Mucosa of rectum (tissue), 2 donors: ENCODE results near the gene MELK.

Experiments
- H3K27ac ChIP-seq, 2 donors: one replicate each; pipeline ENCODE4 v1.7.0; 2013; ENCODE audit warnings: inconsistent platforms in 2 of 2, low read depth in 2 of 2, low read length in 2 of 2
- H3K27me3 ChIP-seq, 2 donors: one replicate each; pipeline ENCODE4 v1.7.0; 2013; ENCODE audit warnings: low read length in 2 of 2; ENCODE audit not compliant: control insufficient read depth in 2 of 2, insufficient read depth in 2 of 2
- H3K36me3 ChIP-seq, 2 donors: one replicate each; pipeline ENCODE4 v1.7.0; 2013; ENCODE audit warnings: low read length in 2 of 2; ENCODE audit not compliant: control insufficient read depth in 2 of 2, insufficient read depth in 2 of 2
- H3K4me1 ChIP-seq, 2 donors: one replicate each; pipeline ENCODE4 v1.7.0; 2013; ENCODE audit warnings: low read length in 2 of 2, mild to moderate bottlenecking in 1 of 2; ENCODE audit not compliant: control insufficient read depth in 2 of 2, insufficient read depth in 2 of 2
- H3K4me3 ChIP-seq, 2 donors: one replicate each; pipeline ENCODE4 v1.7.0; 2013; ENCODE audit warnings: low read length in 2 of 2
- H3K9ac ChIP-seq, 2 donors: one replicate each; pipeline ENCODE4 v1.7.0; 2013; ENCODE audit warnings: low read length in 2 of 2, low read depth in 1 of 2, mild to moderate bottlenecking in 1 of 2
- H3K9me3 ChIP-seq, 2 donors: one replicate each; pipeline ENCODE4 v1.7.0; 2013; ENCODE audit warnings: low read length in 2 of 2; ENCODE audit not compliant: control insufficient read depth in 2 of 2
- donor health status: healthy.
- donor health status: Normal muscosa, but diverticular disease.

The MELK gene

GRCh38 chr9:36609306-36609705 is 36.6 kb downstream of the MELK start:
- Histone ChIP-seq H3K9ac (no peak overlapping the region), H3K36me3 (no peaks in the 10 kb centered on the region), H3K27me3 (no peaks in the 10 kb centered on the region), H3K4me1 (no peaks in the 10 kb centered on the region), H3K4me3 (no peak overlapping the region), H3K27ac (no peak overlapping the region), H3K9me3 (no peaks in the 10 kb centered on the region)

- Histone ChIP-seq H3K27me3 (no peaks in the 10 kb centered on the region), H3K27ac (no peak overlapping the region), H3K9ac (no peak overlapping the region), H3K4me1 (no peaks in the 10 kb centered on the region), H3K9me3 (no peaks in the 10 kb centered on the region), H3K36me3 (no peaks in the 10 kb centered on the region), H3K4me3 (no peak overlapping the region)
These were observed 49.4 kb downstream of the MELK start for GRCh38 chr9:36622121-36622520.

GRCh38 chr9:36623280-36623679 is 50.6 kb downstream of the MELK start:
- H3K9ac ChIP-seq: no peak overlapping the region
- H3K27me3 ChIP-seq: no peaks in the 10 kb centered on the region
- H3K27ac ChIP-seq: no peak overlapping the region
- no peaks in the 10 kb centered on the region for H3K9me3 ChIP-seq
- no peaks in the 10 kb centered on the region for H3K4me1 ChIP-seq
- H3K36me3 ChIP-seq: no peaks in the 10 kb centered on the region
- H3K4me3 ChIP-seq: no peak overlapping the region

GRCh38 chr9:36625006-36625615 is 52.4 kb downstream of the MELK start:
- Histone ChIP-seq H3K4me3 (no peak overlapping the region), H3K9me3 (no peaks in the 10 kb centered on the region), H3K27me3 (no peaks in the 10 kb centered on the region), H3K9ac (no peak overlapping the region), H3K4me1 (no peaks in the 10 kb centered on the region), H3K36me3 (no peaks in the 10 kb centered on the region), H3K27ac (no peak overlapping the region)

GRCh38 chr9:36632892-36633291 is 60.2 kb downstream of the MELK start:
- Histone ChIP-seq H3K36me3 (no peaks in the 10 kb centered on the region), H3K4me1 (peaks cover 0 to 3% of the 10 kb centered on the region in 2 donors), H3K4me3 (no peak overlapping the region), H3K9ac (no peak overlapping the region), H3K9me3 (no peaks in the 10 kb centered on the region), H3K27me3 (no peaks in the 10 kb centered on the region), H3K27ac (no peak overlapping the region)

- H3K4me3 ChIP-seq: no peak overlapping the region
- H3K36me3 ChIP-seq: no peaks in the 10 kb centered on the region
- H3K9me3 ChIP-seq: no peaks in the 10 kb centered on the region
- no peaks in the 10 kb centered on the region for H3K27me3 ChIP-seq
- no peak overlapping the region for H3K9ac ChIP-seq
- H3K4me1 ChIP-seq: peaks cover 3% of the 10 kb centered on the region in 2 donors
- no peak overlapping the region for H3K27ac ChIP-seq
These were observed 65.0 kb downstream of the MELK start for GRCh38 chr9:36637491-36638270.

- no peak overlapping the region for H3K4me3 ChIP-seq
- peaks cover 3% of the 10 kb centered on the region in 2 donors for H3K4me1 ChIP-seq
- H3K27ac ChIP-seq: no peak overlapping the region
- no peaks in the 10 kb centered on the region for H3K36me3 ChIP-seq
- no peaks in the 10 kb centered on the region for H3K9me3 ChIP-seq
- H3K9ac ChIP-seq: no peak overlapping the region
- H3K27me3 ChIP-seq: no peaks in the 10 kb centered on the region
These were observed 68.2 kb downstream of the MELK start for GRCh38 chr9:36640771-36641381.

GRCh38 chr9:36642817-36643216 is 70.1 kb downstream of the MELK start:
- no peaks in the 10 kb centered on the region for H3K9me3 ChIP-seq

GRCh38 chr9:36656842-36657241 is 84.1 kb downstream of the MELK start:
- Histone ChIP-seq H3K4me3 (no peak overlapping the region), H3K4me1 (no peaks in the 10 kb centered on the region), H3K27ac (no peak overlapping the region), H3K9ac (no peak overlapping the region), H3K9me3 (no peaks in the 10 kb centered on the region), H3K36me3 (no peaks in the 10 kb centered on the region), H3K27me3 (no peaks in the 10 kb centered on the region)

More at GRCh38 chr9:36642817-36643216, 70.1 kb downstream of the MELK start:
- Histone ChIP-seq H3K27me3 (no peaks in the 10 kb centered on the region), H3K4me1 (peaks cover 0 to 3% of the 10 kb centered on the region in 2 donors), H3K27ac (no peak overlapping the region), H3K4me3 (no peak overlapping the region), H3K9ac (no peak overlapping the region), H3K36me3 (no peaks in the 10 kb centered on the region)

GRCh38 chr9:36659500-36659899 is 86.8 kb downstream of the MELK start:
- Histone ChIP-seq H3K4me3 (no peak overlapping the region), H3K4me1 (no peaks in the 10 kb centered on the region), H3K36me3 (no peaks in the 10 kb centered on the region), H3K27ac (no peak overlapping the region), H3K27me3 (no peaks in the 10 kb centered on the region), H3K9me3 (no peaks in the 10 kb centered on the region), H3K9ac (no peak overlapping the region)
